ENCODE measurements around the gene CCNK. TPM values are rescaled to one million over a fixed set of nuclear protein-coding genes. Genes with fewer than 3 reads are reported as not detected.

Gene CCNK
- total RNA-seq, result 20.9 and 38.4 TPM in 2 replicates

DNA sequence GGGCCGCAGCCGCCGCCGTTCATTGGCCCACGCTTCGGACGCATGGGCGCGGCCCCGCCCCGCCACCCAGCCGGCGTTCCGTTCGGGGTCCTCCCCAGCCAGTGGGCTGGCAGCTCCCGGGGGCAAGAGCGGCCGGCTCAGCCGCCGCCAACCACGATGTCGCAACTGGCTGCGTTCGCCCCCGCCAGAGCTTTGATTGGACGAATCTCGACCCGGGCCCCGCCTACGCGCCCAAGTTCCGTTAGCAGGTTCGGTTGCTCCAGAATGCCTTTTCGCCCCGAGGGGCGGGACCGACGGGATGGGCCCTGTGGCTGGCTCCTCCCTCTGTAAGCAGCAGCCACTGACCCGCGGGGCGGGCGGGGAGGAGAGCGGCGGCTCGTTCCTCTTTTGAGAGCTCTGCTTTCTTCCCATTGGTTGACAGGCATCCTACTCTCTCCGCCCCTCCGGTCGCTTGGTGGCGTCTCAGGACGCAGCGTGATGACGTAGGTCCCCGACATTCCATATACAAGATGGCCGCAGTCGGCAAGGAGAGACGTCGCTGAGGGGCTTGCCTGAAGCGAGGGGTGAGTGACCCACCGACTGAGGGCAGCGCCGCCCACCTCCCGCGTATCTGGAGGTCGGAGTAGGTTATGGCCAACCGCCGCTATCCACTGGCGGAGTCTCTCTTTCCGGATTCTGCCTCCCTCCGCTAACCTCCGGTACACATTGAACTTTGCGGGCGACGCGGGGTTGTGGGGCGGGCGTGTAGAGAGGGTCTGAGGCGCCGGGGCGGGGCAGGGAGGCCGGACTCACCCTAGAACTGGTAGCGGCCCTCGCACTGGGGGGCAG is at the start of gene CCNK:
Gene CCNK (plus strand): TSS at position 493 of the 828 bp plus-strand sequence. CDS start 11,269 bp downstream, outside the sequence.
- H3K4me3 ChIP-seq (ENCODE audit: low read depth, low read length), result peak within 1 kb of the TSS; percentile 99
- TF ChIP-seq CTCF (IDR thresholded peaks at IDR 0.05; ENCODE audit: insufficient read depth, low read depth, low read length), result no peak
- peak; percentile 100 for DNase-seq (ENCODE audit: low read depth)

- no peak overlapping the region for H3K4me3 ChIP-seq (ENCODE audit: low read depth, low read length)
- DNase-seq (ENCODE audit: low read depth), result no peak
- TF ChIP-seq CTCF (IDR thresholded peaks at IDR 0.05; ENCODE audit: insufficient read depth, low read depth, low read length), result no peak
Measured at GRCh38 chr14:99431986-99432385, 49.2 kb upstream of the CCNK start.

GRCh38 chr14:99432485-99432884 is 48.7 kb upstream of the CCNK start:
- TF ChIP-seq CTCF (IDR thresholded peaks at IDR 0.05; ENCODE audit: insufficient read depth, low read depth, low read length), result no peak
- no peak for DNase-seq (ENCODE audit: low read depth)
- H3K4me3 ChIP-seq (ENCODE audit: low read depth, low read length), result no peak overlapping the region

GRCh38 chr14:99435327-99435726 is 45.9 kb upstream of the CCNK start:
- peak; percentile 10 for DNase-seq (ENCODE audit: low read depth)
- H3K4me3 ChIP-seq (ENCODE audit: low read depth, low read length), result no peak overlapping the region
- no peak for TF ChIP-seq CTCF (IDR thresholded peaks at IDR 0.05; ENCODE audit: insufficient read depth, low read depth, low read length)

DNA sequence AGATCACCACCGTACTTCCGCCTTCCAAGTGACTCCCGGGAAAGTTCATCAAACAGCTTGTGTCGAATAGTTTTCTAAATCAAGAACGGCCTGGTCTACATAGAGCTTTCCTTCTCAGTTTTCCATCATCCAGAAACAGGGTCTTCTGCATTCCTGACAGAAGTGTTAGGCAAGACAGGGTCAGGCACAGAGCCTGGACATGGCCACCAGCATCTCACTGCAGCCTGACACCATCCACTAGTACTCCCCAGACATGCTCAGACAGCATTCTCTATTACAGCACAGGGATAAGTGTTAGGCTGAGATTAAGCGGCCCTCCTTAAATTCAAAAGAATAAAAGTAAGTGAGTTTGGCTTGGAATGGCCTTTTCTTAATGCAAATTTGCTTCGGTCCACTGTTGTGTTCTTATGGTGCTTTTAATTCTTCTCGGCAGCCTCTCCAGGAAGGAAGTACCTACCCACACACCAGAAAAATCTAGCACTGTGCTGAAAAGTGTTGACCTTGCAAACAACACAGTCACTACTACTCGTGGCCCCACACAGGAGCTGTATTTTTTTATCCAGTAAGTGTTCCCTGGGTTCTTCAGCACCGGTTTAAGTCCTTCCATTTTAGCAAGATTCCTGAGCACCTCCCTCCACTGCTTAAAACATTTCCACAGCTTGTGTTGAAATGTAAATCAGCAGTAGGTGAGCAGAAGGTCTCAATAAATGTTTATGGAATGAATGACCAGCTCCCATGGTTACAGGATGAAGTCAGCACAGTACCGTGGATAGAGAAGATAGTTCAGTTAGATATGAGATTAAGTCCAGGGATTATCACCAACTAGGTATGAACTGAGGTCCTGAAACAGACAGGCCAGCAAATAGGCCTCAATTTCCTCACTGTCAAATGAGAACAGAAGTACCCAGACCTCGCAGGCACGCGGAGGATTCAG is 44.7 kb upstream of the CCNK start:
- H3K4me3 ChIP-seq (ENCODE audit: low read depth, low read length), result no peak overlapping the region
- no peak for TF ChIP-seq CTCF (IDR thresholded peaks at IDR 0.05; ENCODE audit: insufficient read depth, low read depth, low read length)
- DNase-seq (ENCODE audit: low read depth), result peak; percentile 60

- no peak for DNase-seq (ENCODE audit: low read depth)
- H3K4me3 ChIP-seq (ENCODE audit: low read depth, low read length), result no peak overlapping the region
- no peak for TF ChIP-seq CTCF (IDR thresholded peaks at IDR 0.05; ENCODE audit: insufficient read depth, low read depth, low read length)
Measured at GRCh38 chr14:99437706-99438105, 43.5 kb upstream of the CCNK start.
